OCI-LY3 (cell line): Measurements from ENCODE around the gene SMYD3.
A peak's percentile ranks its signal among the peaks of the same experiment; 100 is the strongest.

ENCODE experiments used
- H2AFZ ChIP-seq: fragments of 200-600, 300-600 bp; shearing (Covaris generic); 2 replicates; pipeline ENCODE4 v1.6.0; 2014; ENCODE audit warnings: antibody characterized with exemption, low read depth, low read length
- H3K27ac ChIP-seq: fragments of 200-600, 300-600 bp; sonication (generic); 2 replicates; pipeline ENCODE4 v1.5.1; 2014; ENCODE audit warnings: mild to moderate bottlenecking, low read length, moderate library complexity, mixed read lengths
- H3K27me3 ChIP-seq: fragments of 200-600, 300-600 bp; sonication (generic); 2 replicates; pipeline ENCODE4 v1.6.1; 2014; ENCODE audit warnings: low read depth, low read length, mixed read lengths
- H3K36me3 ChIP-seq: fragments of 200-600, 300-600 bp; sonication (generic); replicated peaks from 2 replicates; pipeline ENCODE3; 2014; ENCODE audit warnings: low read depth, low read length, mixed read lengths
- H3K4me1 ChIP-seq: fragments of 300-600, 200-600 bp; sonication (generic); 2 replicates; pipeline ENCODE4 v1.6.1; 2014; ENCODE audit warnings: low read length, mixed read lengths
- H3K4me2 ChIP-seq: fragments of 200-600, 300-600 bp; sonication (generic); 2 replicates; pipeline ENCODE4 v1.6.1; 2014; ENCODE audit warnings: low read length, mixed read lengths
- H3K4me3 ChIP-seq: fragments of 300-600, 200-600 bp; sonication (generic); 2 replicates; pipeline ENCODE4 v1.5.1; 2014; ENCODE audit warnings: antibody characterized with exemption, mild to moderate bottlenecking, low read length, moderate library complexity
- H3K79me2 ChIP-seq: fragments of 300-600, 200-600 bp; shearing (Covaris generic); 2 replicates; pipeline ENCODE4 v1.6.1; 2014; ENCODE audit warnings: mild to moderate bottlenecking, low read length, mixed read lengths
- H3K9ac ChIP-seq: fragments of 300-600, 200-600 bp; shearing (Covaris generic); 2 replicates; pipeline ENCODE4 v1.6.0; 2014; ENCODE audit warnings: mild to moderate bottlenecking, low read length, moderate library complexity
- H3K9me3 ChIP-seq: fragments of 200-600, 300-600 bp; shearing (Covaris generic); 2 replicates; pipeline ENCODE4 v1.6.1; 2014; ENCODE audit warnings: low read length, mixed read lengths; ENCODE audit not compliant: insufficient read depth
- H4K20me1 ChIP-seq: fragments of 200-600, 300-600 bp; sonication (generic); 2 replicates; pipeline ENCODE4 v1.6.1; 2016; ENCODE audit warnings: low read length, mixed read lengths; ENCODE audit not compliant: insufficient read depth
- EZH2phosphoT487 ChIP-seq: fragments of 200-600 bp; shearing (Covaris generic); IDR thresholded peaks from 2 replicates; pipeline ENCODE4 v1.6.1; 2018; ENCODE audit warnings: antibody characterized with exemption, mixed run types, low read depth
- TF ChIP-seq, protein P1 (sequence below): fragments of 200-600, 300-600 bp; sonication (generic); IDR thresholded peaks from 2 replicates; pipeline ENCODE4 v1.5.1; 2014; ENCODE audit warnings: antibody characterized with exemption, low read length, low read depth

The SMYD3 gene

DNA sequence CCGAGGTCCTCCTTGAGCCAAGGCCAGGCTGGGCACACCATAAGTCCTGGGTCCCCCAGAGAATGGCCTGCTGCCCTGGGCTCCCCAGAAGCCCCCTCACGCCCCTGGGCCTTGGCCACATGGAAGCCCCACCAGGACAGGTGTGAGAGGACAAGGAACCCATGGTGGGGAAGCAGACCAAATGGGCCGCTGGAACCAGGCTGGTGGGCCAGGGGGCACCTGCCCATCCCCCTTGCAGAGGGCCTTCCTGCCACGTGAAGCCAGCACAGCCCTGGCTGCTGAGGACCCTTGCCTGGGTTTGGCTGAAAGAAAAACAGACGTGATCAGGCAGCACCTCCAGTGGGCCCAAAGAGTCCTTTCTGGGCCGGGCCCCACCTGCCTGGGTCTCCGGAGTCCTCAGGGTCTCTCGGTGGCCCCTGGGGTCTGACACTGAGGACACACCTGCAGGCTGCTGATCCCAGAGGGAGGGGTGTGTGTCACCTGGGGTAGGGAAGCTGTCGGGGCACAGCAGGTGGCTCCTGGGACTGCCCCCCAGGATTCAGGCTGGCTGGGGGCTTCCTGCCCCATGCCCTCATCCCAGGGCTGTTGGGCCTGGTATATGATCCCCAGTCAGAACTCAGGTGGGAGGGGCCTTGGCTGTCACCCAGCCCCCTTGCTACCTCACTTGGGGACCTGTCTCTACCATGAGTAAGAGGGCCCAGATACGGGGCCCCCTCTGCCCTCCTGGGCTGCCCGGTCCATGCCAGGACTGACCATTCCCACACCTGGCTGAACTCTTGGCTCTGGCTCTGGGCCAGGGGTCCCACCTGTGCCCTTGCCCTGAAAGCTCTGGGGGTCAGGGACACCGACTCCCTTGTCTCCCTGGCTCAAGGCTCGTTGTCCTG lies 3.3 kb upstream of the SMYD3 start:
- Histone ChIP-seq H3K79me2 (peaks cover 8% of the 10 kb centered on the region), H3K9me3 (peaks cover 14% of the 10 kb centered on the region), H2AFZ (no peak overlapping the region), H3K4me2 (no peak overlapping the region), H3K27ac (no peak overlapping the region), H3K4me3 (no peak overlapping the region), H3K9ac (no peak overlapping the region), H3K4me1 (peaks cover 10% of the 10 kb centered on the region; the same call in 1 of the 2 replicates), H4K20me1 (no peaks in the 10 kb centered on the region), H3K36me3 (no peaks in the 10 kb centered on the region), H3K27me3 (no peaks in the 10 kb centered on the region)
- TF ChIP-seq, protein P1, sequence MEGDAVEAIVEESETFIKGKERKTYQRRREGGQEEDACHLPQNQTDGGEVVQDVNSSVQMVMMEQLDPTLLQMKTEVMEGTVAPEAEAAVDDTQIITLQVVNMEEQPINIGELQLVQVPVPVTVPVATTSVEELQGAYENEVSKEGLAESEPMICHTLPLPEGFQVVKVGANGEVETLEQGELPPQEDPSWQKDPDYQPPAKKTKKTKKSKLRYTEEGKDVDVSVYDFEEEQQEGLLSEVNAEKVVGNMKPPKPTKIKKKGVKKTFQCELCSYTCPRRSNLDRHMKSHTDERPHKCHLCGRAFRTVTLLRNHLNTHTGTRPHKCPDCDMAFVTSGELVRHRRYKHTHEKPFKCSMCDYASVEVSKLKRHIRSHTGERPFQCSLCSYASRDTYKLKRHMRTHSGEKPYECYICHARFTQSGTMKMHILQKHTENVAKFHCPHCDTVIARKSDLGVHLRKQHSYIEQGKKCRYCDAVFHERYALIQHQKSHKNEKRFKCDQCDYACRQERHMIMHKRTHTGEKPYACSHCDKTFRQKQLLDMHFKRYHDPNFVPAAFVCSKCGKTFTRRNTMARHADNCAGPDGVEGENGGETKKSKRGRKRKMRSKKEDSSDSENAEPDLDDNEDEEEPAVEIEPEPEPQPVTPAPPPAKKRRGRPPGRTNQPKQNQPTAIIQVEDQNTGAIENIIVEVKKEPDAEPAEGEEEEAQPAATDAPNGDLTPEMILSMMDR, result no peak
- TF ChIP-seq EZH2phosphoT487, result no peak

DNA sequence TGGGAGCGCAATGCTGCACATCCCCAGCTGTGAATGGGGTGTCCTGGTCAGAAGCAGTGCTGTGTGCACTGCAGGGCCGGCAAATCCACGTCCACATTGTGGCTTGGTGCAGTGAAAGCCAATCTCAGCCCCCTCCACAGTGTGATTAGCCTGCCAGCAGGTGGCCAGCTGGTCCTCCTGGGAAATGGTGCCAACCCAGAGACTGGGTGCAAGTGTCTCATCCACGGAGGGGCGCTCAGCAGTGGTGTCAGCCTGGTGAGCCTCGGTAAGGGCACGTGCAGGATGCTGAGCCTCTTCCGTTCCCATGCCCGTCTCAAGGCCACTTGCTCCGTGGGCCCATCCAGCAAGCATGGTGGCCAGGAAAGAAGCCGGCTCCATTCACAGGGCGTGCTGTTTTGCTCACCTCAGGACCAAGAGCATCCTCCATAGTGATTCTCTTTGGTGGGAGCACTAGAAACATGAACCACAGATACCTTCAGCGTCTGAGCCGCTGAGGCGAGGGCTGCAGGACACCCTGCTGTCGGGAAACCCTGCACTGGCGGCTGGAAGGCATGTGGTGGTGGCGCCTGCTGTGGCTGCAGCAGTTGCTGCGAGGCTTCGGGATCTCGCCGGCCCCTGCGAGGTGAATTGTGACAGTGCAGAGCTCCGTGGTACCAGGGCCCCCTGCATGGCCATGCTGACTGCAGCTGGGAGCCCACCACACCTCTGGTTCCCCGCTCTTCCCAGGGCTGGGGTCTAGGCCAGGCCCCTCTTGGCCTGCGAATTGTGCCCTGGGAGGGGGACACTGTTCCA lies 2.0 kb upstream of the SMYD3 start:
- H3K79me2 ChIP-seq, result peaks cover 9% of the 10 kb centered on the region
- no peaks in the 10 kb centered on the region for H3K27me3 ChIP-seq
- H3K4me3 ChIP-seq, result no peak overlapping the region
- H3K9me3 ChIP-seq, result peaks cover 4% of the 10 kb centered on the region; the same call in 1 of the 2 replicates
- H3K4me1 ChIP-seq, result peaks cover 10% of the 10 kb centered on the region; the same call in 1 of the 2 replicates
- TF ChIP-seq EZH2phosphoT487, result no peak
- TF ChIP-seq, protein P1, result no peak
- H2AFZ ChIP-seq, result no peak overlapping the region
- no peak overlapping the region for H3K4me2 ChIP-seq
- peaks cover 10% of the 10 kb centered on the region for H3K36me3 ChIP-seq
- H3K27ac ChIP-seq, result no peak overlapping the region
- H4K20me1 ChIP-seq, result no peaks in the 10 kb centered on the region
- no peak overlapping the region for H3K9ac ChIP-seq

DNA sequence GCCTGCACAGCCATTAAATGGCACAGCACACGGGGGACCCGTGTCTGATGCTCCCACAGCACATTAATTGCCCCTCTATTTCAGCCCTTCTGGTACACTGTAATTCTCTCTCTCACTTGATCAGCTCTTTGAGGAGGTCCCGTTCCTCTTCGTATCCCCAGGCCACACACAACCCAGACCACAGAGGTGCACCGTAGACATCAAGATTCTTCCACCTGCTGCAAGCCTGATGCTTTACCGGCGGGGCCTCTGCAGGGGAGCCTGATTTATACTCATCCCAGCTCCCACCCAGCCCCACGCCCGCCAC lies 759 bp downstream of the SMYD3 start:
- Histone ChIP-seq H3K36me3 (peaks cover 16% of the 10 kb centered on the region), H3K4me3 (peak overlapping the region; percentile 82), H2AFZ (0 out of 2 replicates have a peak overlapping the region, but pooled peaks have one; percentile 87), H3K27me3 (no peaks in the 10 kb centered on the region), H3K27ac (no peak overlapping the region), H3K4me2 (peak overlapping the region; percentile 84), H3K79me2 (peaks cover 10% of the 10 kb centered on the region), H3K9me3 (no peaks in the 10 kb centered on the region), H3K9ac (peak overlapping the region; percentile 76), H4K20me1 (no peaks in the 10 kb centered on the region), H3K4me1 (peaks cover 10% of the 10 kb centered on the region; the same call in 1 of the 2 replicates)
- TF ChIP-seq, protein P1, result no peak
- no peak for TF ChIP-seq EZH2phosphoT487

DNA sequence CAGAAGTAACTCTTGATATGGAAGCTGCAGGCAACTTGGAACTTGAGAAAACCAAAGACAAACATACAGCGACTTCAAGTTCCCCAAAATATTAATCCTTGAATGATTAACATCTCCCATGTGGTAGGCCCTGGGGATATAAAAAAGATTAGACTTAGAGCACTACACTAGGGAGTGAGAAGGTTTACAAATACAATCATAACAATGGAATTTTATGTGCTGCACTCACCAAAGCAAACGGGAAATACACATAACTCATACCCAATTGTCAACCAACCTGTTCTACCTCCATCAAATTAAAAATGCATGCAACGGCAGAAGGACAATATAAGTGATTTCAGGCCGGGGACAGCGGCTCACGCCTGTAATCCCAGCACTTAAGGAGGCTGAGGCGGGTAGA lies 3.7 kb downstream of the SMYD3 start:
- Histone ChIP-seq H2AFZ (no peak overlapping the region), H3K4me2 (no peak overlapping the region)

More for the DNA sequence above, 3.7 kb downstream of the SMYD3 start:
- TF ChIP-seq EZH2phosphoT487, result no peak
- TF ChIP-seq, protein P1, result no peak
- Histone ChIP-seq H3K9ac (no peak overlapping the region), H3K4me1 (peaks cover 10% of the 10 kb centered on the region; the same call in 1 of the 2 replicates), H3K27me3 (no peaks in the 10 kb centered on the region), H4K20me1 (no peaks in the 10 kb centered on the region), H3K9me3 (no peaks in the 10 kb centered on the region), H3K4me3 (no peak overlapping the region), H3K27ac (no peak overlapping the region), H3K79me2 (peaks cover 10% of the 10 kb centered on the region), H3K36me3 (peaks cover 16% of the 10 kb centered on the region)
